ENCODE data around the gene UBAC1. TPM values are rescaled to one million over a fixed set of nuclear protein-coding genes. Genes with fewer than 3 reads are reported as not detected.

Gene UBAC1
- total RNA-seq, 1 experiment from 2014 or later: 55.4 TPM

GRCh38 chr9:135976531-135976930 is 15.4 kb upstream of the UBAC1 start:
- intact Hi-C loops (cut with micrococcal nuclease; ENCODE audit: unreplicated experiment): no loop called here
- TF ChIP-seq CTCF (IDR thresholded peaks at IDR 0.05; ENCODE audit: insufficient read depth in 1 of 2, low read depth in 1 of 2, low read length in 1 of 2, severe bottlenecking in 1 of 2, unreplicated experiment in 1 of 2): no peak
- no peak overlapping the region for H3K27ac Mint-ChIP-seq (ENCODE audit: unreplicated experiment)

GRCh38 chr9:135975834-135976233 is 14.7 kb upstream of the UBAC1 start:
- TF ChIP-seq CTCF (IDR thresholded peaks at IDR 0.05; ENCODE audit: insufficient read depth in 1 of 2, low read depth in 1 of 2, low read length in 1 of 2, severe bottlenecking in 1 of 2, unreplicated experiment in 1 of 2): peak in 1 of 2 experiments; percentile 12
- no peaks in the 10 kb centered on the region for H3K27me3 ChIP-seq (replicated peaks; ENCODE audit: control insufficient read depth, insufficient read depth, low read length)
- no peaks in the 10 kb centered on the region for H3K9me3 Mint-ChIP-seq (ENCODE audit: unreplicated experiment)
- peak in 1 of 2 experiments; percentile 28 for DNase-seq
- H3K27ac Mint-ChIP-seq (ENCODE audit: unreplicated experiment): no peak overlapping the region
- H3K27me3 Mint-ChIP-seq (ENCODE audit: insufficient read depth, unreplicated experiment): peaks cover 3% of the 10 kb centered on the region
- intact Hi-C loops (cut with micrococcal nuclease; ENCODE audit: unreplicated experiment): no loop called here
- H3K4me3 Mint-ChIP-seq (ENCODE audit: unreplicated experiment): no peak overlapping the region
- no peaks in the 10 kb centered on the region for H3K4me1 Mint-ChIP-seq (ENCODE audit: low read depth, unreplicated experiment)
- no peaks in the 10 kb centered on the region for H3K36me3 Mint-ChIP-seq (ENCODE audit: insufficient read depth, unreplicated experiment)
- H3K9me3 ChIP-seq: no peaks in the 10 kb centered on the region
- BruUV-seq (replicated peaks): no TSS peak
- ChIA-PET CTCF (no interaction called here), POLR2A (interaction anchor here (0.6 kb wide), 1 partner anchor 241 kb away, joined by 3 read pairs; no protein-coding TSS in a partner anchor)
- no peaks in the 10 kb centered on the region for H3K36me3 ChIP-seq (ENCODE audit: control insufficient read depth, insufficient read depth, low read length)
- H3K4me1 ChIP-seq: no peaks in the 10 kb centered on the region
- no peak overlapping the region for H3K4me3 ChIP-seq (ENCODE audit: low read depth, low read length)

More at GRCh38 chr9:135976531-135976930, 15.4 kb upstream of the UBAC1 start:
- Mint-ChIP-seq H3K36me3 (ENCODE audit: insufficient read depth, unreplicated experiment) (no peaks in the 10 kb centered on the region), H3K4me3 (ENCODE audit: unreplicated experiment) (no peak overlapping the region), H3K9me3 (ENCODE audit: unreplicated experiment) (no peaks in the 10 kb centered on the region), H3K4me1 (ENCODE audit: low read depth, unreplicated experiment) (no peaks in the 10 kb centered on the region), H3K27me3 (ENCODE audit: insufficient read depth, unreplicated experiment) (peaks cover 3% of the 10 kb centered on the region)
- Histone ChIP-seq H3K36me3 (ENCODE audit: control insufficient read depth, insufficient read depth, low read length) (no peaks in the 10 kb centered on the region), H3K4me1 (no peaks in the 10 kb centered on the region), H3K9me3 (no peaks in the 10 kb centered on the region), H3K4me3 (ENCODE audit: low read depth, low read length) (no peak overlapping the region), H3K27me3 (replicated peaks; ENCODE audit: control insufficient read depth, insufficient read depth, low read length) (no peaks in the 10 kb centered on the region)
- BruUV-seq (replicated peaks): no TSS peak
- ChIA-PET CTCF (interaction anchor here (0.6 kb wide), 1 partner anchor 1701 kb away, joined by 3 read pairs; no protein-coding TSS in a partner anchor), POLR2A (no interaction called here)
- no peak for DNase-seq

GRCh38 chr9:135974220-135974573 is 13.0 kb upstream of the UBAC1 start:
- H3K9me3 ChIP-seq: no peaks in the 10 kb centered on the region
- no TSS peak for BruUV-seq (replicated peaks)
- POLR2A ChIA-PET: no interaction called here
- CTCF ChIA-PET: no interaction called here
- no peaks in the 10 kb centered on the region for H3K4me1 ChIP-seq
- Mint-ChIP-seq H3K9me3 (ENCODE audit: unreplicated experiment) (no peaks in the 10 kb centered on the region), H3K4me1 (ENCODE audit: low read depth, unreplicated experiment) (no peaks in the 10 kb centered on the region), H3K4me3 (ENCODE audit: unreplicated experiment) (no peak overlapping the region), H3K36me3 (ENCODE audit: insufficient read depth, unreplicated experiment) (no peaks in the 10 kb centered on the region), H3K27ac (ENCODE audit: unreplicated experiment) (no peak overlapping the region), H3K27me3 (ENCODE audit: insufficient read depth, unreplicated experiment) (peaks cover 7% of the 10 kb centered on the region)
- H3K36me3 ChIP-seq (ENCODE audit: control insufficient read depth, insufficient read depth, low read length): no peaks in the 10 kb centered on the region
- no peaks in the 10 kb centered on the region for H3K27me3 ChIP-seq (replicated peaks; ENCODE audit: control insufficient read depth, insufficient read depth, low read length)
- TF ChIP-seq CTCF (IDR thresholded peaks at IDR 0.05; ENCODE audit: insufficient read depth in 1 of 2, low read depth in 1 of 2, low read length in 1 of 2, severe bottlenecking in 1 of 2, unreplicated experiment in 1 of 2): no peak
- no peak for DNase-seq
- no peak overlapping the region for H3K4me3 ChIP-seq (ENCODE audit: low read depth, low read length)
- intact Hi-C loops (cut with micrococcal nuclease; ENCODE audit: unreplicated experiment): no loop called here

All from Caco-2 (cell line).